Measurements from ENCODE around the gene MS4A7. TPM values are rescaled to one million over a fixed set of nuclear protein-coding genes. Genes with fewer than 3 reads are reported as not detected.

MS4A7 gene
- total and polyA plus RNA-seq, 7 donors, result 1.0 to 5.4 (median 3.8) TPM

DNA sequence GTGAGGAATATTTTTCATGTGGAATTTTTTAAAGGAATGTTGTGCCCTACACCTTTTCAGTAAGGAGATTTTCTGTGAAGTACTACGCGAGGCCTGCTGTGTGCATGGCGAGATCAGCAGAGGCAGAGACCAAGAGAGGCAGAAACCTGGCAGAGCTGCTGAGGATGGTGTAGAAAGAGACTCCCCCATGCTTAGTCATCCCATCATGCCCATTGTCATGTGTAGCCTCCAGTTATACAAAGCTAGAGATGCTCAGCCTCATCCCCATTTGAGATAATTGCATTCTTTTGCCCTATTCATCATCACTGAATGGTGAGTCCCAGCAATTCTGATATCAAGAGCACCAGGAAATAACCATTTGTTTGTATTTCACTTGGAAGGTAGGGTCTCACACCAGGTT lies 3.0 kb upstream of the MS4A7 start:
- Histone ChIP-seq H3K9me3 (no peaks in the 10 kb centered on the region), H3K36me3 (ENCODE audit: insufficient read depth in 1 of 2, low read depth in 1 of 2) (no peaks in the 10 kb centered on the region), H3K4me3 (no peak overlapping the region), H3K27ac (no peak overlapping the region), H3K4me1 (no peaks in the 10 kb centered on the region), H3K27me3 (ENCODE audit: insufficient read depth in 3 of 3, low read length in 2 of 3) (peaks cover 0 to 3% (median 0%) of the 10 kb centered on the region in 3 donors)
- TF ChIP-seq CTCF (IDR thresholded peaks at IDR 0.05), result no peak
- 85 to 97% (median 96%) methylated on average over 3 of the region's 3 CpGs for WGBS, 3 donors
- DNase-seq (no peak), ATAC-seq (no peak)
- intact Hi-C loops (cut with DNase I), result no loop called here

- H3K9me3 ChIP-seq, result no peaks in the 10 kb centered on the region
- ATAC-seq, result no peak
- H3K36me3 ChIP-seq (ENCODE audit: insufficient read depth in 1 of 2, low read depth in 1 of 2), result no peaks in the 10 kb centered on the region
- H3K4me1 ChIP-seq, result no peaks in the 10 kb centered on the region
- no peaks in the 10 kb centered on the region for H3K27me3 ChIP-seq (ENCODE audit: insufficient read depth in 3 of 3, low read length in 2 of 3)
- H3K27ac ChIP-seq, result no peak overlapping the region
- WGBS, 3 donors, result 86 to 94% (median 87%) methylated on average over 3 of the region's 3 CpGs
- DNase-seq, result no peak
- intact Hi-C loops (cut with DNase I), result no loop called here
- no peak overlapping the region for H3K4me3 ChIP-seq
- no peak for TF ChIP-seq CTCF (IDR thresholded peaks at IDR 0.05)
Observed at GRCh38 chr11:60376601-60377000, 1.7 kb upstream of the MS4A7 start.

DNA sequence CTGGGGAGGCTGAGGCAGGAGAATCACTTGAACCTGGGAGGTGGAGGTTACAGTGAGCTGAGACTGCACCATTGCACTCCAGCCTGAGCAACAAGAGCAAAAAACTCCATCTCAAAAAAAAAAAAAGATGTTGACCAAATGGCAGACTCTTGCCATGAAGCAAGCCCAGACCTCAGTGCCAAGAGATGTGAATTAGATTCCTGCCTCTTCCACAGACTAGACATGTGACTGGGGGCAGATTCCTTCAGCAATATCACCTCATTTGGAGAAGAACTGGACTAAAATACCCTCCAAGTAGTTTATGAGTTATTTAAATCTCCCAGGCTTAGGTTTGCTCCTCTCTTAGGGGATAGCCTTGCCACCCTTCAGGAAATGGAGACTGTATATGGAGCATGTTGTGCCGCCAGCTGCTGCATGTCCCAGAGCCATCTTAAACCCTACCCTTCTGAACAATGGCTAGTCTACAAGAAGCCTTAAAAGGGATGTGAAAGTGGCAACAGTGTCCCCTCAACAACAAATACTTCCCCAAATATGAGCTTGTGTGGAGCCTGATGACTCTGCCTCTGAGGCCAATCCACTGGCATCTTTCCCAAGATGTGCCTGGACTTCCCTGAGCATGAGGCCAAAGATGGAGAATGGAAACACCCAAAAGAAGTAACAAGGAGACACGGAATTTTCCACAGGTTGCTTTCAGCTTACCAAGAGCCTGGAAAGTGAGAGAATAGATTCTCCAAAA lies 763 bp upstream of the MS4A7 start:
- Histone ChIP-seq H3K36me3 (ENCODE audit: insufficient read depth in 1 of 2, low read depth in 1 of 2) (no peaks in the 10 kb centered on the region), H3K27me3 (ENCODE audit: insufficient read depth in 3 of 3, low read length in 2 of 3) (no peaks in the 10 kb centered on the region), H3K9me3 (no peaks in the 10 kb centered on the region), H3K27ac (no peak overlapping the region), H3K4me1 (no peaks in the 10 kb centered on the region), H3K4me3 (no peak overlapping the region)
- WGBS, 3 donors, result 76 to 86% (median 80%) methylated on average over 2 of the region's 2 CpGs
- peak; percentile 31 to 54 for DNase-seq
- intact Hi-C loops (cut with DNase I), result no loop called here
- peak in 2 of 4 donors; percentile 17 to 48 for ATAC-seq
- TF ChIP-seq CTCF (IDR thresholded peaks at IDR 0.05), result no peak

- Histone ChIP-seq H3K4me3 (no peak overlapping the region), H3K4me1 (no peaks in the 10 kb centered on the region), H3K9me3 (no peaks in the 10 kb centered on the region), H3K27ac (no peak overlapping the region), H3K36me3 (ENCODE audit: insufficient read depth in 1 of 2, low read depth in 1 of 2) (no peaks in the 10 kb centered on the region), H3K27me3 (ENCODE audit: insufficient read depth in 3 of 3, low read length in 2 of 3) (no peaks in the 10 kb centered on the region)
- WGBS, 3 donors, result 49 to 70% (median 57%) methylated on average over 5 of the region's 5 CpGs
- DNase-seq (no peak), ATAC-seq (no peak)
- no peak for TF ChIP-seq CTCF (IDR thresholded peaks at IDR 0.05)
- intact Hi-C loops (cut with DNase I), result no loop called here
Observed at GRCh38 chr11:60389279-60389910, 11.1 kb downstream of the MS4A7 start.
